Mesodermal cell (in vitro differentiated cells): ENCODE data around the gene SFXN4. TPM values are rescaled to one million over a fixed set of nuclear protein-coding genes. Genes with fewer than 3 reads are reported as not detected.

Experiments
- H3K27ac ChIP-seq: 2 replicates; pipeline ENCODE4 v1.7.0; 2013; ENCODE audit warnings: mild to moderate bottlenecking, low read depth, low read length, moderate library complexity; ENCODE audit not compliant: severe bottlenecking
- H3K36me3 ChIP-seq: 2 replicates; pipeline ENCODE4 v1.7.1; 2013; ENCODE audit warnings: mild to moderate bottlenecking, low read length, moderate library complexity; ENCODE audit not compliant: control insufficient read depth, insufficient read depth
- H3K4me1 ChIP-seq: one replicate; pipeline ENCODE4 v1.7.1; 2013; ENCODE audit warnings: mild to moderate bottlenecking, low read length; ENCODE audit not compliant: insufficient read depth, control insufficient read depth, poor library complexity, severe bottlenecking
- H3K4me3 ChIP-seq: 2 replicates; pipeline ENCODE4 v1.7.0; 2013; ENCODE audit warnings: low read length, control low read depth, mild to moderate bottlenecking; ENCODE audit not compliant: insufficient read depth, poor library complexity, severe bottlenecking; ENCODE audit errors: extremely low read depth
- H3K9me3 ChIP-seq: 2 replicates; pipeline ENCODE4 v1.7.1; 2013; ENCODE audit warnings: mild to moderate bottlenecking, low read length, moderate library complexity; ENCODE audit not compliant: control insufficient read depth
- WGBS, 2 experiments: methylation state at CpG; one replicate each; pipeline ENCODE4 v1.1.5; 2013; ENCODE audit warnings: missing lambda C conversion rate in 2 of 2; ENCODE audit not compliant: insufficient coverage in 2 of 2; 5-methylcytosine and 5-hydroxymethylcytosine counted together
- polyA plus RNA-seq, 2 experiments: library from polyadenylated mRNA; stranded (reverse); fragments of 50-300 nt; gene quantifications; one replicate each; pipeline ENCODE4 v1.2.3, GENCODE V29; 2013

The SFXN4 gene, protein sequence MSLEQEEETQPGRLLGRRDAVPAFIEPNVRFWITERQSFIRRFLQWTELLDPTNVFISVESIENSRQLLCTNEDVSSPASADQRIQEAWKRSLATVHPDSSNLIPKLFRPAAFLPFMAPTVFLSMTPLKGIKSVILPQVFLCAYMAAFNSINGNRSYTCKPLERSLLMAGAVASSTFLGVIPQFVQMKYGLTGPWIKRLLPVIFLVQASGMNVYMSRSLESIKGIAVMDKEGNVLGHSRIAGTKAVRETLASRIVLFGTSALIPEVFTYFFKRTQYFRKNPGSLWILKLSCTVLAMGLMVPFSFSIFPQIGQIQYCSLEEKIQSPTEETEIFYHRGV
- polyA plus RNA-seq (2013, experiment 1 of 2) = 9.5 TPM
- 7.7 TPM for polyA plus RNA-seq (2013, experiment 2 of 2)

DNA sequence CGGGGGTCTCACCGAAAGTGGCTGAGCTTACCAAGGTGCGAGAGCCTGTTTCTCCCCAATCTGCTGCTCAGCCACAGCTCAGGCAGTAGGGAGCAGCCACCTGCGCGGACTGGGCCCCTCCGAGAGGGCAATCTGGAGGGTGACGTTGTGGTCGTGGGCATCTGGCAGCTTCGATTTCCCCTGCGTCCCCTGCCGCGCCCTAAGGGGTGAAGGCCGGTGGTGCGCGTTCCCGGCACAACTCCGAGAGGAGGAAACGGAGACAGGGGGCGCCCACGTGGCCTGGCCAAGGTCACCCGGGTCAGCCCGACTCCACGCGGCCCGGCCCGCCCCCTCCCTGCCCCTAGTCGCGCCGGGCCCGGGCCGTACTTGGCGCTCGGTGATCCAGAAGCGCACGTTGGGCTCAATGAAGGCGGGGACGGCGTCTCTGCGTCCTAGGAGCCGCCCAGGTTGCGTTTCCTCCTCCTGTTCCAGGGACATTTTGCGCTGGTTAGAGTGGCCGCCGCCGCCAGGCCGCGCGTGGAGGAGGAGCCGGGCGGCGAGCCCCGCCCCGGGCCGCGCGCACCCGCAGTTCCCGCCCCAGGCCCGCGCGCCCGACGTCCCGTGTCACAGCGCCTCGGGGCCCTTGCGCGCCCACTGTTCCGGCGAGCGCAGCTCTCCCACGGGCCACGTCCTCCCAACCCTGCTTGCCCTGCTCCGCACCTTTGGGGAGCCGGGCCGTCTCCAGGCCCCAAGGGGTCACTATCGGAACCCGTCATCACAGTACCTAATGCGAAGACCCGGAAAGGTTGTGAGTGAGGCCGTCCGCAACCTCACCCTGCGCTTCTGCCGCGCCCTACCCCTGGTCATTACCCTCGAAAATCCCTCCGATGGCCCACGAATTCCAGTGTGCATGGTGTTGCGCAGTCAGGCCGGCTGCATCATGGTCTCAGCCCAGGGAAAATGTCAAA, at the start of gene SFXN4:
Gene SFXN4 (minus strand): TSS at position 544 of the 947 bp plus-strand sequence. CDS start 67 bp downstream, at position 477.
- Histone ChIP-seq H3K36me3 (peaks cover 29% of the 10 kb centered on the region), H3K9me3 (no peaks in the 10 kb centered on the region), H3K27ac (peak within 1 kb of the TSS; percentile 31), H3K4me3 (peak within 1 kb of the TSS; percentile 51), H3K4me1 (peaks cover 26% of the 10 kb centered on the region)
- 6 to 7% methylated on average over 79 to 85 of the region's 90 CpGs for WGBS, 2 experiments

- Histone ChIP-seq H3K4me3 (no peak overlapping the region), H3K9me3 (no peaks in the 10 kb centered on the region)
Measured at GRCh38 chr10:119211625-119212441, 46.3 kb upstream of the SFXN4 start.

GRCh38 chr10:119211176-119211575, 45.7 kb upstream of the SFXN4 start:
- Histone ChIP-seq H3K36me3 (no peaks in the 10 kb centered on the region), H3K9me3 (no peaks in the 10 kb centered on the region), H3K4me3 (no peak overlapping the region), H3K27ac (peak overlapping the region; percentile 33), H3K4me1 (peaks cover 53% of the 10 kb centered on the region)
- WGBS, 2 experiments = 88 to 100% methylated on average over 1 of the region's 3 CpGs

More at GRCh38 chr10:119211625-119212441, 46.3 kb upstream of the SFXN4 start:
- 40 to 44% methylated on average over 10 to 11 of the region's 12 CpGs for WGBS, 2 experiments
- Histone ChIP-seq H3K4me1 (peaks cover 51% of the 10 kb centered on the region), H3K27ac (peak overlapping the region; percentile 33), H3K36me3 (no peaks in the 10 kb centered on the region)

DNA sequence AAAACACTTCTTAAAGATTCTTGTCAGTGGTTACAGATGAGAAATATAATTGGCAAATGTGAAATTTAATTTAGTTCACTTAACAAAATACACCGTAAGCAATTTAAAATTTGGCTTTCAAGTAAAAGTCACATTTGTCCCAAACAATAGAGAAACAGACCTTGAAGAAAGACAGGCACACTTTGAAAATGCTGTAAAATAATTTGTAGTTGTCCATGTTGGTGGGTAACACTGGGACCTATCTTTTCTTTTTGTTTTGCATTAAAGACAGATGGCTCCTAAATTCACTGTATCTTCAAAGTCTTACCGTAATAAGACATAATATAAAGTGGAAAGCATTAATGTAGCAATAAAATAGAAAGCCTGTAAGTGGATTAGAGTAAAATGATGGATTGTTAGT, 45.1 kb upstream of the SFXN4 start:
- Histone ChIP-seq H3K9me3 (no peaks in the 10 kb centered on the region), H3K36me3 (no peaks in the 10 kb centered on the region), H3K4me3 (no peak overlapping the region), H3K4me1 (peaks cover 53% of the 10 kb centered on the region), H3K27ac (no peak overlapping the region)
- WGBS, 2 experiments = no CpG with 5 or more reads among the region's 2 CpGs

GRCh38 chr10:119209736-119210355, 44.3 kb upstream of the SFXN4 start:
- peak overlapping the region; percentile 73 for H3K4me3 ChIP-seq
- H3K4me1 ChIP-seq = peaks cover 49% of the 10 kb centered on the region
- no peaks in the 10 kb centered on the region for H3K36me3 ChIP-seq
- no peak overlapping the region for H3K27ac ChIP-seq
- no peaks in the 10 kb centered on the region for H3K9me3 ChIP-seq
- WGBS, 2 experiments = 6 to 18% methylated on average over 3 to 5 of the region's 9 CpGs

- Histone ChIP-seq H3K9me3 (no peaks in the 10 kb centered on the region), H3K27ac (no peak overlapping the region), H3K4me3 (peak overlapping the region; percentile 73), H3K36me3 (no peaks in the 10 kb centered on the region), H3K4me1 (peaks cover 51% of the 10 kb centered on the region)
- 17 to 29% methylated on average over 10 to 11 of the region's 15 CpGs for WGBS, 2 experiments
Measured at GRCh38 chr10:119209035-119209735, 43.7 kb upstream of the SFXN4 start.

- WGBS, 2 experiments = 22 to 39% methylated on average over 3 of the region's 3 CpGs
- Histone ChIP-seq H3K9me3 (no peaks in the 10 kb centered on the region), H3K36me3 (no peaks in the 10 kb centered on the region), H3K4me3 (peak overlapping the region; percentile 73), H3K27ac (no peak overlapping the region), H3K4me1 (peaks cover 52% of the 10 kb centered on the region)
Measured at GRCh38 chr10:119208553-119208940, 43.0 kb upstream of the SFXN4 start.

DNA sequence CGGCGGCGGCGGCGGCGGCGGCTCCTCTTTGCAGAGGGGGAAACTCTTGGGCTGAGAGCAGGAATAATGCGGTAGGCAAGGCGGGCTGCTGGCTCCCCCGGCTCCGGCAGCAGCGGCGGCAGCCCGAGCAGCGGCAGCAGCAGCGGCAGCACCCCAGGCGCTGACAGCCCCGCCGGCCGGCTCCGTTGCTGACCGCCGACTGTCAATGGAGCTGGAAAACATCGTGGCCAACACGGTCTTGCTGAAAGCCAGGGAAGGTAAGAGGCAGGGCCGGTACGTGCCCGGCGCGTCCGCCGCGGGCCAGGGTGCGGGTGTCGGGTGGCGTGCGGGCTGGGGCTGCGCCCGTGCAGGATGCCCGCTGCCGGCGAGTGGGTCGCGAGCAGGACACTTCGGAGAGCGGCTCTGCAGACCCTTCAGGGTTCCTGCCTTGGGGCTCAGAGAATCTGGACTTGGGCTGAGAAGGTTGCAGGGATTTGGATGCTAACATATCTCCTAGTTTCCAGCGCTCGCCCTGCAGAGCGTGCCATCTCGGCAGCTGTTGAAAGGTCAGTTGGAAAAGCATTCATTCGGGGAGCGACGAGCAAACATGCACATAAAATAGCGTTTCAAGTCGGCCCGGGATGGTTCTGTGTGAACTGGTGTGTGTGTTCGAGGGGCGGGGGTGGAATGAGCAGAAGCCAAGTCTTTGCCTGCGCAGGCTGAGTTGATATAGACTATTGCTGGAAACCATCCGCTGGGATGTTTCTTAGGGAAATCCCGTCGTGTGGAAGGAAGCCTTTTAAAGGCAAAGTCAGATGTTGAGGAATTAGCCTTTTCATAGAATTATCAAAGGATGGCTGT, 42.4 kb upstream of the SFXN4 start:
- Histone ChIP-seq H3K4me1 (peaks cover 52% of the 10 kb centered on the region), H3K9me3 (no peaks in the 10 kb centered on the region), H3K36me3 (no peaks in the 10 kb centered on the region), H3K27ac (peak overlapping the region; percentile 45), H3K4me3 (peak overlapping the region; percentile 73)
- WGBS, 2 experiments = 0 to 1% methylated on average over 57 to 59 of the region's 62 CpGs

DNA sequence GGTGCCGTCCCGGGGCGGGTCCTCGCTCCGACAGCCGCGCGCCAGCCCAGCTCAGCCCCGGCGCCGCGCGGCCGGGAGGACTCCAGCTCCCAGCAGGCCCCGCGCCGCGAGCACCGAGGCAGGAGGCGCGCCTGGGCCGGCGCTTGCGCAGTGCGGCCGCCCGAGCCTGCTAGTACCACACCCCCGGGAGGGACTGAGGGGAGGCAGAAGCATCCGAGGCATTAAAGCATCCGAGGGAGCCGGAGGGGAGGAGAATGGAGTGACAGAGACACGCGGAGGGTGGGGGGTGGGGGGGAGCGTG, 41.8 kb upstream of the SFXN4 start, which contains the start of gene GRK5:
Gene GRK5 (plus strand): TSS at position 206 of the 301 bp plus-strand sequence. CDS start 347 bp downstream, outside the sequence.
- Histone ChIP-seq H3K9me3 (no peaks in the 10 kb centered on the region), H3K4me3 (peak within 1 kb of the TSS; percentile 73), H3K36me3 (no peaks in the 10 kb centered on the region), H3K27ac (peak within 1 kb of the TSS; percentile 96), H3K4me1 (peaks cover 50% of the 10 kb centered on the region)
- WGBS, 2 experiments = 0 to 1% methylated on average over 12 to 25 of the region's 34 CpGs
